Measurements from ENCODE around the gene KCNJ9.
"Not testable (repeated sequence)": the region's sequence is repeated elsewhere in the genome, so short reads cannot be mapped to it uniquely, and the experiment has no call there.

The KCNJ9 gene

GRCh38 chr1:160104486-160104885, 23.1 kb downstream of the KCNJ9 start:
- DNase-seq, result peak in 1 of 2 donors; percentile 23

GRCh38 chr1:160105155-160105554, 23.8 kb downstream of the KCNJ9 start:
- DNase-seq, result no peak

GRCh38 chr1:160107512-160107911, 26.2 kb downstream of the KCNJ9 start:
- DNase-seq, result no peak

GRCh38 chr1:160108888-160109662, 27.7 kb downstream of the KCNJ9 start:
- DNase-seq, result peak; percentile 36 to 40

GRCh38 chr1:160109686-160110085, 28.3 kb downstream of the KCNJ9 start:
- no peak for DNase-seq

DNA sequence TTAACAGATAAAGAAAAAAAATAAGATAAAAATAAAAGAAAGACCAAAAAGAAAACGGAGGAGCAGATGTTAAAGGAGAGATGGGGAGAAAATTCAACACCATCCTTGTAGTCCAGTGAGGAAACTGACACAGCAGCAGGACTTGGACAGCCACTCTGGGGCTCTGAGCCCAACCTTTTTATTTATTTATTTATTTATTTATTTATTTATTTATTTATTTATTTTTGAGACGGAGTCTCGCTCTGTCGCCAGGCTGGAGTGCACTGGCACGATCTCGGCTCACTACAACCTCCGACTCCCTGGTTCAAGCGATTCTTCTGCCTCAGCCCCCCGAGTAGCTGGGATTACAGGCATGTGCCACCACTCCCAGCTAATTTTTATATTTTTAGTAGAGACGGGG, 30.1 kb downstream of the KCNJ9 start:
- not testable (repeated sequence) for DNase-seq

- no peak for DNase-seq
Observed at GRCh38 chr1:160112357-160112756, 31.0 kb downstream of the KCNJ9 start.

GRCh38 chr1:160113407-160113806, 32.1 kb downstream of the KCNJ9 start:
- no peak for DNase-seq

DNA sequence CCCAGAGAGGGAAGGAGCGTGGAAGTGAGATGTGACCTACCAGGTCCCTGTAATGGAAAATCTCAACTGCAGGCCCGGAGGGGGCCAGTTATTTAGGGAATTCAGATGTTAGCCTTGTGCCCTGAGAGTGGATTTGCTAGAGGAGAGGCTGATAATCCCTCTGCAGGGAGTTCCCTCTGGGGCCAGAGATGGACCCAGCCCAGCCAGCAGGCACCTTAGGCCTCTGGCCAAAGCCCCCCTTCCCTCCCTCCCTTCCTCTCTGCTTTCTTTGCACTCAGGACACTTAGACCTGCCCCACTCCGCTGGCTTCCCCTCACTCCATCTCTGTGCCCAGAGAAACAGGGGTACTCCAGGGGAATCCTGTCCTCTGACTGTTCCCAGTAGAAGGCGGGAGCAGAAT, 32.7 kb downstream of the KCNJ9 start:
- no peak for DNase-seq

DNA sequence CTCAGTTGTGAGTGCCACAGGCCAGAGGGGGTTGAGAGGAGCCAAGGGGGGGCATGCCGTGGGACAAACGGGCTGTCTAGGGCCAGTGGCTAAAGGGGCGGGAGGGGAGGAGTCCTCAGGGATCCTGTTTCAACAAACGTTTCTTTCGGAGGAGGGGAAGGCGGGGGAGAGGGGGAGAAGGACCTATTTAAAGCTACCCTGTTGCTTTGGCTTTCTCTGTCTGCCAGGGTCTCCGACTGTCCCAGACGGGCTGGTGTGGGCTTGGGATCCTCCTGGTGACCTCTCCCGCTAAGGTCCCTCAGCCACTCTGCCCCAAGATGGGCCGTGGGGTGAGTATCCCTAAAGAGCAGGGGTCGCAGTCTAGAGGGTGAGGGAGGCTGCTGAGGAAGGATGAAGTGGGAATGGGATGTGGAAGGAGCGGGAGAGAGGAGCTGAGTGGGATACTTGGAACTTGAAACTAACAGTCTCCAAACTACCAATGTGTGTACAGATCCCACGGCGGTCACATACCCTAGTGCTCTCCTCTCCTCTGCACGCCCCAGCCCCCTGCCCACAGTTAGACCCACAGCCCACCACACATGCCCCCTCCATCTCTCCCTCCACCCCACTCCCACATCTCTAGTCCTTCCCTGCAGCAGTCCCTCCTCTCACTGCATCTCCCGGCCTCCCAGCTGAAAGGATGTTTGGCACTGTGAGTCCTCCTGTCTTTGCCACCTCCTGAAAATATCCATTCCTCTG, 34.4 kb downstream of the KCNJ9 start, which contains the start of gene ATP1A2:
TSS of gene ATP1A2 (plus strand) at position 215 of the 738 bp plus-strand sequence. CDS start at position 318, 103 bp downstream.
- no peak for DNase-seq

GRCh38 chr1:160116283-160117147, 35.2 kb downstream of the KCNJ9 start:
- DNase-seq, result no peak

- DNase-seq, result no peak
Observed at GRCh38 chr1:160117300-160117699, 36.0 kb downstream of the KCNJ9 start.

DNA sequence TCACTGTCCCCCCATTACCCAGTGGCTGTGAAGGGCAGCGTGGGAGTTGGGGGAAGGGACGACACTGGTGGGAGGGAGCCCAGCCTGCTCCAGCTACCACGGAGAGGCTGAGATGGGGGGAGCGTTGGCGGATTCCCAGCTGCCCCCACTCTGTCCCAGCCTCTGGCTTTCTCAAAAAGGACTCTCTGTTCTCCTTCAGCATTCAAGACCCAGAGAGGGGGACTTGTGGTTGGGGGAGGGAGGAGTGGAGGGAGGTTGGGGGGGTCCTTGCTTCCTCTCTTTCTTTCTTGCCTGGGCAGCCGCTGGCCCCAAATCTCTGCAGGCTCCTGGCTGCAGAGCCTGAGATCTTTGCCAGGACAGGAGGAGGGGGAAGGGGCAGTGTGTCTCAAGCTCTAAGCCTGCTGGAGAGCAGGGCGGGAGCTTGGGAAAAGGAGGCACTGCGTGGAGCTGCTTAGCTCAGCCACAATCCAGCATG, 36.4 kb downstream of the KCNJ9 start:
- DNase-seq, result no peak

- no peak for DNase-seq
Observed at GRCh38 chr1:160118928-160119327, 37.6 kb downstream of the KCNJ9 start.

DNA sequence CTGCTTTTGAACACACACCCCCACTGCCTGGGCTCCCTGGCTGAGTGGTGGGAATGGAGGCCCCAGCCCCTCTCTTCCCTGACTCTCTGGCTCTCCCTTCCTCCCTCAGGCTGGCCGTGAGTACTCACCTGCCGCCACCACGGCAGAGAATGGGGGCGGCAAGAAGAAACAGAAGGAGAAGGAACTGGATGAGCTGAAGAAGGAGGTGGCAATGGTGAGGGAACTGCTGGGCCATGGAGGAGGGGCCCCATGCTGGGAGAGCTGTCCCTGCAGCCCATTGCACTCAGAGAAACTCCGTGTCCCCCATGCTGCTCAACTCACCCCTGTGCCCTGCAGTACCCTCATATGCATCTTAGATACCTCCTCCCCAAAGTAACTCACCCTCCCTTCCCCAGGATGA, 39.5 kb downstream of the KCNJ9 start:
- no peak for DNase-seq

DNA sequence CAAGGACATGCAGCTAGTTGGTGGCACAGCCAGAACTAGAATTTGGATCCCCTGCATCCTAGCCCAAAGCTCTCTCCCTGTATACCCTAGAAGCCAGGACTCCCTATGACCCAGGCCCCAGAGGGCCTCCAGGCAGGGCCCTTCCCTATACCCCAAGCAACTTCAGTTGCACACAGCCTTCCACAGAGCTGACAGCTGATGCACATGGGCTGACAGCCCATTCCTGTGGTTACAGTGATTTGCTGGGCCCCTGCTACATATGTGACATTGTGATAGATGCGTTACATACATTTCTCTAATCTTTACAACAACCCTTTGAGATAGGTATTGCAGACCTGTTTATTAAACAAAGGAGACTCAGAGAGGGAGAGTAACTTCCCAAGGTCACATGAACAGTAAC, 40.0 kb downstream of the KCNJ9 start:
- DNase-seq, result no peak

DNA sequence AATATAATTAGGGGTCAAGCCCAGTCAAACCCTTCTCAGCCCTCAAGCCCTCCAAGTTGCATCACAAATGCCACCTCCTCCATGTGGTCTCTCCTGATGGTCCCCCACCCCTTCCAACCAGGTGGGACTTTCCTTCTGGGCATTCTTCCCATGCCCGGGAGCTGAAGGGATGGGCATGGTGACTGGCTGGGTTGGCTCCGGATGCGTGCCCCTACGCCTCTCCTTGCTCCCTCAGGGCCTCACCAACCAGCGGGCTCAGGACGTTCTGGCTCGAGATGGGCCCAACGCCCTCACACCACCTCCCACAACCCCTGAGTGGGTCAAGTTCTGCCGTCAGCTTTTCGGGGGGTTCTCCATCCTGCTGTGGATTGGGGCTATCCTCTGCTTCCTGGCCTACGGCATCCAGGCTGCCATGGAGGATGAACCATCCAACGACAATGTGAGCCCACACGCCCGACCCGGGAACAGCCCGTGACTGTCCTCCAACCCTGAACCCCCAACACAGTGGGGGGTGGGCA, 41.7 kb downstream of the KCNJ9 start:
- DNase-seq, result no peak

GRCh38 chr1:160123726-160124125, 42.4 kb downstream of the KCNJ9 start:
- DNase-seq, result no peak

- no peak for DNase-seq
Observed at GRCh38 chr1:160124705-160125478, 43.6 kb downstream of the KCNJ9 start.

DNA sequence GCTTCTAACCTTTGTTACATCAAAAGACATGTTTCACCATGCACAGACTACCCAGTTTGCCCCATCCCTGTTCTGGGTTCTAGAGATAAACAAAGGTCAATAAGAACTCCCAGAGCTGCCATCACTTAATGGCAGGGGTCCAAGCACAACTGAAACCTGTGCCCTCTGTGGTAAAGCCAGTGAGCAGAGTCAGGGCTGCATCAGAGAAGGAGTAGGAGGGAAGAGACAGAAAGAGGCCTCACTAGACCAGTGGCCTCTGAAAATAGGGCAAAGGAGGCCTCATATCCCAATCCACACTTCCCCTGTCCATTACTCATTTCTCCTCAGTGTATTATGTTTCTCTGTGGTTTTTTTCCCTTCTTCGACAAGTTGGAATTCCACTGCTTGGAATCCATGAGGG, 44.4 kb downstream of the KCNJ9 start:
- no peak for DNase-seq

DNA sequence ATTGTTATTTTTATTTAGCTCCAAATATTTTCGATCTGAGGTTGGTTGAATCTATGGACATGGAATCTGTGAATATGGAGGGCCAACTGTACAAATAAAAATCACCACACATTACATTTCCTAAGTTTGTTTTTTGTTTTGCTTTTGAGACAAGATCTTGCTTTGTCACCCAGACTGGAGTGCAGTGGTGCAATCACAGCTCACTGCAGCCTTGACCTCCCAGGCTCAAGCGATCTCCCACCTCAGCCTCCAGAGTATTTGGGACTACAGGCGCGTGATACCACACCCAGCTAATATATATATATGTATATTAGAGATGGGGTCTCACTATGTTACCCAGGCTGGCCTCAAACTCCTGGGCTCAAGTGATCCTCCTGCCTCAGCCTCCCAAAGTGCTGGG, 45.0 kb downstream of the KCNJ9 start:
- not testable (repeated sequence) for DNase-seq

- DNase-seq, result no peak
Observed at GRCh38 chr1:160127381-160127780, 46.0 kb downstream of the KCNJ9 start.

All from CD4-positive, alpha-beta T cell treated with Interleukin-4 for 1 hour (primary cell).